Uterus (tissue), 4 donors: ENCODE results near the gene SLC16A7. TPM values are rescaled to one million over a fixed set of nuclear protein-coding genes. Genes with fewer than 3 reads are reported as not detected.

Experiments used
- DNase-seq, 2 donors: peaks; one replicate each; pipeline ENCODE4 v3.0.0-alpha.2; 2019 to 2020
- H3K27ac ChIP-seq, 2 donors: fragments of 200-600 bp; sonication (generic); 1 replicate in 1 of 2; 2 replicates in 1 of 2; pipeline ENCODE4 v1.5.1; 2016 to 2018
- H3K27me3 ChIP-seq, 2 donors: fragments of 200-600 bp; sonication (generic); one replicate each; pipeline ENCODE4 v1.5.1; 2018 to 2019; ENCODE audit warnings: control low read depth in 1 of 2
- H3K36me3 ChIP-seq, 2 donors: fragments of 200-600 bp; sonication (generic); one replicate each; pipeline ENCODE4 v1.5.1; 2019; ENCODE audit warnings: control low read depth in 1 of 2
- H3K4me1 ChIP-seq, 2 donors: fragments of 200-600 bp; sonication (generic); one replicate each; pipeline ENCODE4 v1.5.1; 2018 to 2019; ENCODE audit warnings: control low read depth in 1 of 2
- H3K4me3 ChIP-seq, 2 donors: fragments of 200-600 bp; sonication (generic); 1 replicate in 1 of 2; 2 replicates in 1 of 2; pipeline ENCODE4 v1.5.1; 2018 to 2019; ENCODE audit warnings: mild to moderate bottlenecking in 1 of 2
- H3K9me3 ChIP-seq, 2 donors: fragments of 200-600 bp; sonication (generic); one replicate each; pipeline ENCODE4 v1.5.1; 2019; ENCODE audit warnings: control low read depth in 1 of 2
- CTCF ChIP-seq, 4 experiments: fragments of 200-600 bp in 2 of 4; fragments of 450-650 bp in 2 of 4; sonication (generic) in 2 of 4; IDR thresholded peaks; one replicate each; pipeline ENCODE4 v1.5.1; 2016 to 2019; ENCODE audit warnings: antibody characterized with exemption in 4 of 4, mild to moderate bottlenecking in 2 of 4, moderate library complexity in 1 of 4
- POLR2A ChIP-seq, 2 donors: fragments of 450-650 bp; IDR thresholded peaks; one replicate each; pipeline ENCODE4 v1.6.1; 2016; ENCODE audit warnings: antibody characterized with exemption in 2 of 2, mild to moderate bottlenecking in 1 of 2, moderate library complexity in 1 of 2
- intact Hi-C: fragments of 100-400 bp; cut with DNase I; formaldehyde crosslinking; loops from one replicate; pipeline ENCODE4 v1.15.1; 2023; ENCODE audit warnings: low total_unique reads
- total RNA-seq, 4 donors: library from RNA; depleted of rRNA in 3 of 4; stranded (reverse); fragments of >200 nt in 3 of 4; gene quantifications; one replicate each; pipeline versions ENCODE4 v1.1.0 to v1.2.4, GENCODE V29; 2014 to 2023
- donor health status: DM: yes; HTN: yes; CAD: no.

Gene SLC16A7
- total RNA-seq, 4 donors from 2014 or later, result 12.3 to 32.4 (median 29.6) TPM

DNA sequence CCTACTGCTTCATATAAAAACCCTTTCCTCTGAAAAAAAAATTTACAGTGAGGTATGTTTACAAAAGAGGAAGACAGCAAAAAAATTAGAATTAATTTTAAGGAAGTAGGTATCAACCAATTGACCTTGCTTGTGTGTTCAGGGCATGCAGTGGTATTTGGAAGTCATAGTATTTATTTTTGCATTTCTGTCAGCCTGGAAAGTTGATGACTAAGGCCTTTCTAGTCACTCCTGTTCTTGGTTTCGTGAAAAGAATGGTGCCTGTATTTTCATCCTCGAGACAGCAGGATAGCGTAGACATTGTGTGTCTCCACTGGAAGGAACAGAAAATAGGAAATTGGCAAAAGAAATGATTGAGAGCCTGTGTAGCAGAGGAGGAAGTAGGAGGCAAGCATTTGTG is 24.5 kb downstream of the SLC16A7 start:
- no peaks in the 10 kb centered on the region for H3K9me3 ChIP-seq
- no peak for DNase-seq
- intact Hi-C loops, result no loop called here
- no peaks in the 10 kb centered on the region for H3K27me3 ChIP-seq
- no peak overlapping the region for H3K4me3 ChIP-seq
- TF ChIP-seq CTCF (IDR thresholded peaks at IDR 0.05) (no peak), POLR2A (IDR thresholded peaks at IDR 0.05) (no peak)
- H3K4me1 ChIP-seq, result peaks cover 0 to 4% of the 10 kb centered on the region in 2 donors
- no peaks in the 10 kb centered on the region for H3K36me3 ChIP-seq
- no peak overlapping the region for H3K27ac ChIP-seq

GRCh38 chr12:59624732-59625460 is 29.1 kb downstream of the SLC16A7 start:
- Histone ChIP-seq H3K27ac (no peak overlapping the region), H3K9me3 (no peaks in the 10 kb centered on the region), H3K27me3 (no peaks in the 10 kb centered on the region), H3K4me3 (no peak overlapping the region), H3K36me3 (no peaks in the 10 kb centered on the region), H3K4me1 (peaks cover 0 to 4% of the 10 kb centered on the region in 2 donors)
- TF ChIP-seq POLR2A (IDR thresholded peaks at IDR 0.05) (no peak), CTCF (IDR thresholded peaks at IDR 0.05) (no peak)
- no peak for DNase-seq
- intact Hi-C loops, result no loop called here

GRCh38 chr12:59626382-59626781 is 30.6 kb downstream of the SLC16A7 start:
- H3K4me3 ChIP-seq, result no peak overlapping the region
- no peaks in the 10 kb centered on the region for H3K9me3 ChIP-seq
- H3K4me1 ChIP-seq, result no peaks in the 10 kb centered on the region
- intact Hi-C loops, result no loop called here
- TF ChIP-seq CTCF (IDR thresholded peaks at IDR 0.05) (no peak), POLR2A (IDR thresholded peaks at IDR 0.05) (no peak)
- no peak for DNase-seq
- no peak overlapping the region for H3K27ac ChIP-seq
- no peaks in the 10 kb centered on the region for H3K36me3 ChIP-seq
- no peaks in the 10 kb centered on the region for H3K27me3 ChIP-seq

DNA sequence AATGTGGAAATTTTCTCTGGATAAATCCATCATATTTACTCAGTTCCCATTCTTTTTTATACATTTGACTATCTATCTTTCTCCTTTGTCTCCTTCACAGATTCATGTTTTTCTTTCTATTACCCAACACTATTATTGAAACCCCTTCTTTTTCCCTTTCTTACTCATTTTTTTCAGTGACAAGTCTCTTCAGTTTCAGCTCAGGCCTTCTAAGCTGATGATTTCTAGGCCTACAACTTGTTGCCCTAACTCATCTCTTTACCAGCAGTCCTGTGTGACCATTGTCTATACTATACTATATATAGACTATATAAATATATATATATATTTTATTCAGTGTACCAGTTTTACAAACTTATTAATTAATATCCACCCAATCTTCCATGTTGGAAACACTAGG is 31.8 kb downstream of the SLC16A7 start:
- H3K27me3 ChIP-seq, result no peaks in the 10 kb centered on the region
- H3K27ac ChIP-seq, result no peak overlapping the region
- no peak for DNase-seq
- no peaks in the 10 kb centered on the region for H3K9me3 ChIP-seq
- H3K4me3 ChIP-seq, result no peak overlapping the region
- no peaks in the 10 kb centered on the region for H3K4me1 ChIP-seq
- intact Hi-C loops, result no loop called here
- TF ChIP-seq CTCF (IDR thresholded peaks at IDR 0.05) (no peak), POLR2A (IDR thresholded peaks at IDR 0.05) (no peak)
- H3K36me3 ChIP-seq, result no peaks in the 10 kb centered on the region

GRCh38 chr12:59629890-59630289 is 34.1 kb downstream of the SLC16A7 start:
- H3K4me1 ChIP-seq, result no peaks in the 10 kb centered on the region
- no peaks in the 10 kb centered on the region for H3K27me3 ChIP-seq
- intact Hi-C loops, result no loop called here
- no peak overlapping the region for H3K4me3 ChIP-seq
- no peaks in the 10 kb centered on the region for H3K9me3 ChIP-seq
- H3K27ac ChIP-seq, result no peak overlapping the region
- no peak for TF ChIP-seq CTCF (IDR thresholded peaks at IDR 0.05)
- no peak for TF ChIP-seq POLR2A (IDR thresholded peaks at IDR 0.05)
- no peak for DNase-seq
- H3K36me3 ChIP-seq, result no peaks in the 10 kb centered on the region
